NCI-H446 treated with DMSO at 0.1 percent for 48 hours (cell line): ENCODE measurements around the gene ARMC9.
"Not testable (repeated sequence)": the region's sequence is repeated elsewhere in the genome, so short reads cannot be mapped to it uniquely, and the experiment has no call there.

Experiments
- DNase-seq: peaks from one replicate; lab custom pipeline; 2025; lab: John Stamatoyannopoulos, UW

ARMC9 gene

GRCh38 chr2:231342061-231342711 lies 143.8 kb downstream of the ARMC9 start:
- DNase-seq: no peak

DNA sequence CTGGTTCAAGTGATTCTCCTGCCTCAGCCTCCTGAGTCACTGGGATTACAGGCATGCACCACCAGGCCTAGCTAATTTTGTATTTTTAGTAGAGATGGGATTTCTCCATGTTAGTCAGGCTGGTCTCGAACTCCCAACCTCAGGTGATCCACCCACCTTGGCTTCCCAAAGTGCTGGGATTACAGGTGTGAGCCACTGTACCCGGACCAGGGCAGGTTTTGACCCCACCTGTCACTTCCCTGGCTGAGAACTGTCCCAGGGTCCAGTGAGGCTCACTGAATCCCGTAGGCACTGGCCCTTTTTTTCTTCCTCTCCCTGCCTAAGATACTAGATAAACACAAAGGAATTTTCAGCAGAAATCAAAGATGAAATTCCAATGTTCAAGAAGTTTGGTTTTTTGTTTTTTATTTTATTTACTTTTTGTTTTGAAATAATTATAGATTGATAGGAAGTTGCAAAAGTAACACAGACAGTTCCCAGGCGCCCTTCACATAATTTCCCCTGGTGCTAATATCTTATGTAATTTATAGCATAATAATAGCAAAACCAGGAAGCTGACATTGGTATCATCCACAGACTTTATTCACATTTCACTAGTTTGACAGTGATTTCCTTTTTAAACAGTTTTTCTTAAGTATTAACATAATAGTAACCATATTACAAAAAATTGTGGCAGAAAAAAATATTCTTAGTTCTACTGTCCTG lies 144.7 kb downstream of the ARMC9 start:
- DNase-seq: no peak

GRCh38 chr2:231343988-231344387 lies 145.6 kb downstream of the ARMC9 start:
- no peak for DNase-seq

GRCh38 chr2:231344851-231345250 lies 146.4 kb downstream of the ARMC9 start:
- DNase-seq: no peak

DNA sequence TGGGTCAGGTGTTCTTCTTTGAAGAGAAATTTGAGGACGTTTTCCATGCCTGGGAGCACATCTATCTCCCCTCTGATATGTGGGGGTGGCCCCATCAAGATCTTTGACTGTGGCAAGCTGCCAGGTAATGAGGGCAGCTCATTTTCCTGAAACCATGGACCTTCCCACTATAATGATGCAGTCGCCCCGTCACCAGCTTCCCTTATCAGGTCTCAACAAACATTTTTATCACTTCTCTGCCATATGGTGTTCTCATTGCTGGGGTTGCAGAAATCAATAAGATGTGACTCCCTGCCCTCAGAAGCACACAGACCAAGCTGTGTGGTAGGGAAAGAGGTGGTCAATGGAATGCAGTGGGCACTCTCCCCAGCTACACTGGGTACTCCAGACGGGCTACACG lies 148.7 kb downstream of the ARMC9 start:
- no peak for DNase-seq

DNA sequence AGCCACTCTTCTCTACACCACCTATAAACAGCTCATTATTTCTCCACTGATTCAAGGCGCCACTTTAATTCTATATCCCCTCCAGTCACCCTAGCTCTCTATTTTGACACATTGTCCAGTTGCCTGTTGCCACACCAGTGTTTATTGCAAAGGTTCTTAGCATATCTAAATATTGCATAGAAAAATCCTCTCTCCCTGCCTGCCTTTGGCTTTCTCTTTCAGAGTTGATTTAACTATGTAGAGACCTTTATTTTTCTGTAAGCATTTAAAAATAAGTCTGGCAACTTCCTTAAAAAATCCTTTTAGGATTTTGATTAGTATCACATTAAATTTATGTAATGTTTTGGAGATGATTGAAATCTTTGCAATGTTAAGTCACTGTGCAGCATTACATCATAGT lies 149.2 kb downstream of the ARMC9 start:
- DNase-seq: no peak

DNA sequence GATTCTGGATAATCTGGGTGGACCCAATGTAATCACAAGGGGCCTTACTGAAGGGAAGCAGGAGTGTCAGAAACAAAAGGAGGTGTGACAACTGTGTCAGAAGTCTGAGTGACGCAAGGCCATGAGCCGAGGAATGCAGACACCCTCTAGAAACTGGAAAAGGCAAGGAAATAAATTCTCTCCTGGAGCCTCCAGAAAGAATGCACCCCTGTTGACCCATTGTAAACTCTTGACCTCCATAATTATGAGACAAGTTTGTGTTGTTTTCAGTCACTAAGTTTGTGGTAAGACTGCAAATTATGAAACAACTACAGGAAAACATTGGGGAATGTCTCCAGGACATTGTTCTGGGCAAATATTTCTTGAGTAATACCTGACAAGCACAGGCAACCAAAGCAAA lies 149.7 kb downstream of the ARMC9 start:
- DNase-seq: no peak

GRCh38 chr2:231348704-231349373 lies 150.4 kb downstream of the ARMC9 start:
- DNase-seq: no peak

DNA sequence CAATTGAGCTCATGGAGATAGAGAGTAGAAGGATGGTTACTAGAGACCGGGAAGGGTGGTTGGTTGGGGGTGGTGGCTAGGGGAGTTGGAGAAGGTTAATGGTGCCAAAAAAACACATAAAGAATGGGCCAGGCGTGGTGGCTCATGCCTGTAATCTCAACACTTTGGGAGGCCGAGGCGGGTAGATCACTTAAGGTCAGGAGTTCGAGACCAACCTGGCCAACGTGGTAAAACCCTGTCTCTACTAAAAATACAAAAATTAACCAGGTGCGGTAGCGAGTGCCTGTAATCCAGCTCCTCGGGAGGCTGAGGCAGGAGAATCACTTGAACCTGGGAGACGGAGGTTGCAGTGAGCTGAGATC lies 150.9 kb downstream of the ARMC9 start:
- DNase-seq: not testable (repeated sequence)

DNA sequence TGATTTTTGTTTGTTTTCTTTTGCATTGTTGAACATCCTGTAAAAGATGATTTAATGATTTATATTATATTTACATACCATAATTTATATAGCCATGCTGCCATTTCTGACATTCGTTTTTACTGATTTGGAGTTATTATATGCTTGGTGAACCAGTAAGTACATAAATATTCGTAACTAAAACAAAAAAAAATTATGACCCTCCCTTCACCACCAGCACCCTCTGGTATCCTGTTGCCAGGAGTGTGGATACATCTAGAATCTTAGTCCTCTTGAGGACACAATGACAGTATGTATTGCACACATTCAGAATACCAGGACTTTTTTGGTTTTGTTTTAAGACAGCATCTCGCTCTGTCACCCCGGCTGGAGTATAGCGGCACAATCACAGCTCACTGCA lies 153.2 kb downstream of the ARMC9 start:
- DNase-seq: no peak

DNA sequence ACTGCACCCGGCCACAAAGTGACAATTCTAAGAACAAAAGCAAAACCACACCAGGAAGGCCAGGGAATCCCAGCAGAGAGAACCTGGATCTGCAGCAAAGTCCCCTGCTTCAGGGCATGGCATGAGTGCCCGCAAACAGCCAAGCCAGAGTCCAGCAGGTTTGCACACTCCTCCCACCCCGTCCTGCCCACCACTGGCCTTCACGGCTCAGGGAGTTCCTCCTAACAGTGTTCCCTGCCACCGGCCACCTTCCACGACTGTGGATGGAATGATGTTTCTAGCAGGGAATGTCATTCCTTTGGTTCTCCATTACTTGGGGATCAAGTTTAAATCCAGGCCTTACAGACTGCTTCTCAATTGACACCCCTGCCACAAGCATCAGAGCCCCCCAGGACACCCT lies 155.0 kb downstream of the ARMC9 start:
- DNase-seq: no peak

DNA sequence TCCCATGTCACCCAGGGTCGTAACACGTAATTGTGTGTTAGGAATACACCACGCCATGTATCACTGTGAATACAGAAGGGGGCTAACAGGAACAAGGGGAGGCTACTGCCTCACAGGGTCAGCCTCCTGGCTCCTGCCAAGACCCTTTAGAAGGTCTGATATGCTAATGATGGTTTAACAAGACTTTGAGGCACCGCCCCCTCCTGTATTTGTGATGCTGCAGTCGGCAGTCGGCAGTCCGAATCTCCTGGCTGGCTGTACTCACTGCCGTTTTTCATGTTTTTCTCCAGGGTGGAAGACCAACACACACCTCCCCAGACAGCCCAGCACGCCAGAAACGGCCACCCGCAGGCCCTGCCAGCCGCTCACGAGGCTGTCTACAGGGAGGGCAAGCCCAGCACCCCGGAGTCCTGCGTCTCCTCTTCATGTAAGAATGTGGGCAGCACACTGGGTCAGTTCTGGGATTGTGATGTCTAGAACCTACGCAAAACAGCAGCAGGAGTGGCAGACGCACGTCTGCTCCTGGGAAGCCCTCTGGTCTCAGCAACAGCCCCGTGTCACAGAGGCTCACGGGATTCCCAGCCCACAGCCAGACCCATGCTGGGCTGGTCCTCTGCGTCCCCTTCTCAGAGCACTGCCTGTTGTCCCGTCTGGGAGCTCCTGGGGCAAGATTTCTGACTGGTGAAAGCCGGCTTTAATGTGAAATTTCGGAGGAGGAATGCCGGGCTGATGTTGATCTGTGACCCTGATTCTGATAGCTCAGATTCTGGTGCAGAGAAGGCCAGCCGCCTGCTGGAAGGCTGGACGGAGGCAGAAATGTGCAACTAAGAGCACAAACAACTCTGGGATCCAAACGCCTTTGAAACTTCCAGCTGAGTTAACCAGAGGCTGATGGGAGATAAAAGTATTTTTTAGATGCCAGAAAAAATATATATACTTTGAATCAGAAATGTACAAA lies 157.4 kb downstream of the ARMC9 start:
- no peak for DNase-seq

GRCh38 chr2:231356466-231356844 lies 158.0 kb downstream of the ARMC9 start:
- no peak for DNase-seq

GRCh38 chr2:231357048-231357447 lies 158.6 kb downstream of the ARMC9 start:
- no peak for DNase-seq

DNA sequence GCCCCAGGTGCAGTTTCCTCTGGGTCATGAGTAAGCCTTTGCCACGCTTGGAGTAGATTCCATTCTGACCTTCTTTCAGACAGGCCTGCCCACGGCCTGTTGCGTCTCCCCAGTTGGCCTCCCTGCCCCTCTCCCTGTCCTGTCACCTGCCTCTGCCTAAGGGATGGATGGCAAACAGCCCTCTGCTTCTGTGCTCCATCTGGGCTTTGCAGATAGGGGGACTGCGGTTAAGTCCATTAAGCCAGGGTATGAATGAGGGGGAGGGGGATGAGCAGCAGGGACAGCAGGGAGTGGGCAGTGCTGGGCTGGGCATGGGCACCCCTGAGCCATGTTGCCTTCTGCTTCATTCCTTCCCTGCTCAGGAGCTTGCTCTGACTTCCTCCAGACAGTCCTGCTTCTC lies 159.5 kb downstream of the ARMC9 start:
- DNase-seq: no peak

DNA sequence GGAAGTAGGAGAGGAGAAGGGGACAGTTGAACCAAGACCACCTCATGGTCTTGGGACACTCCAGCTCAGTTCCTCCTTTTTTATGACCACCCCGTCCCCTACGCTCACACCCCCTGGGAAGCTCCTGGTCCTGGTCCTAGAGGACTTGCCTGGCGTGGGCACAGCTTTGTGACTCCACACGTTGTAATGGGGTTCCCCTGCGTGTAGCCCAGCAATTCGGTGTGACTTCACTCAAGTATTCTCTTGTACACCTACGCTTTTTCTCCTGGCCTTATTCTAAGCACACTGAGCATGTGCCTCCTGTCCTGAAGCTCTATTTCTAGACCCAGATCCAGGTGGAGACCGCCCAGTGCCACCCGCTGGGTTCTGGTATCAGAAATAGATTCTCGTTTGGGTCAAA lies 161.0 kb downstream of the ARMC9 start:
- no peak for DNase-seq

DNA sequence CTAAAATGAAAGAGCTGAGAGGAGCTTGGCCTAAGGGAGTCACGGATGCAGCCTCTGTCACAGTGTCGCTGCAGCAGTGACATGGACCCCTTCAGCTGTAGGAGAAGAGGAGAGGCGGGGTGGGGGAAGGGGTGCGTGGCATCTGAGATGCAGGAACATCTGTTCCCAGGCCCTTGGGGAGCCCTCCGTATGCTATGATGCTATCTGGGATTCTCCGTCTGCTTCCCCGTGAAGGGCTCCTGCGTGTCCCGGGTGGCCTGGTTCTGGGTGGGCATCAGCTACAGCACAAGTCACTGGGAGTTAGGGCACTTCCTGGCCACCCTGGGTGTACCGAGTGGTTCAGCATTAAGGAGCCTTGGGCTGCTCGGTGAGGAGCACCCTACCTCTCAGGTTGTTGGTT lies 161.5 kb downstream of the ARMC9 start:
- DNase-seq: no peak

DNA sequence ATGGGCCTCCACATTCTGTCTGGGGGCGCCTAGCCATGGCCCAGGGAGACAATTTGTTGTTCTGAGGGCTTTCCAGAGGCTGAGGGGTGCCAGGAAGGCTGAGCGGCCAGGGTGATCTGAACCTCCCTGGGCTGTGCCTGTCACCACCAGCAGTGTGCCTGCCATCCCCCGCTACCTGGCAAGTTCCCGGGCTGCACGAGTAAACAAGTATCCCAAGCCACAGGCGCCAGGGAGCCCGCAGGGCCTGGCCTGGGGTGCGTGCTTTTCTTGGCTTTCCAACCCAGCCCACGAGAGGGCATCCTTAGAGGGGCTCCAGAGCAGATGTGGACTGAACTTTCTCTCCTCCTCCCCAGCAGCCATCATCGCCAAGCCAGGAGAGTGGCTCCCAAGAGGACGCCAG lies 162.0 kb downstream of the ARMC9 start:
- no peak for DNase-seq

GRCh38 chr2:231360881-231361371 lies 162.5 kb downstream of the ARMC9 start:
- no peak for DNase-seq

DNA sequence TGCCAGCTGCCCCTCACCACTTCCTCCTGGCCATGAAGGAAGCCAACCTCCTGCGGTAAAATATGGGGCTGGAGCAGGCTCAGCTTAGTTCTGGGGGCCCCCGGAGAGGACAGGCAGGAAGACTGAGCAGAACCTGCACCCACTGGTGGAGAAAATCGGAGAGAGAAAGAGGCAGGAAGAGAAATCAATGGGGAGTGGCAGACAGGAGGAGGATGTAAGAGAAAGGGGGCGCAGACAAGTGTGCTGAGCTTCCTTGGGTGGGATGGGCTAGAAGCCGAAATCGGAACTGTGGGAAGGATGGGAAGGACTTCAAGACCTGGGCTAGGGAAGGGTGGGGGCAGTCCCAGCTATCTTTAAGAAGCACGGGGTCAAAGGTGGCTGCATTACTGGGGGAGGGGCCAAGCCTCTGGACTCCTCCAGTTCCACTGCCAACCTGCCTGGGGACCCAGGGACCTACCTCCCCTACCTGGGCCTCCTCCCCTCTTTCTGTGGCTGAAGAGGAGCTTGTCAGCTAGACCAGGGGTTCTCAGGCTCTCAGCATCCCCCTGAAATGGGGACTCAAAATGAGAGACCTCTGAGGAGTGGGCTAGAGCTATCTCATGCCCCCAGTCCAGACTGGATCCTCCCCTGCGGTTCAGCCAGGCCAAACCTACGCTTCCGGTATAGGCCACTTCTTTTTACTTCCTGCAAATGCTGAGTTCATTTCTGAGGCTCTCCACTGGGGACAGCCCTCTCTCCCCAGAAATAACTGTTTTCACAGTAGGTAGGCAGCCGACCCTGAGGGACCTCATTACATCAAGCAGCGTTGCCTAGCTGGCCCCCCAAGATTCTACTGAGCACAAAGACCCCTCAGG lies 163.5 kb downstream of the ARMC9 start:
- no peak for DNase-seq

DNA sequence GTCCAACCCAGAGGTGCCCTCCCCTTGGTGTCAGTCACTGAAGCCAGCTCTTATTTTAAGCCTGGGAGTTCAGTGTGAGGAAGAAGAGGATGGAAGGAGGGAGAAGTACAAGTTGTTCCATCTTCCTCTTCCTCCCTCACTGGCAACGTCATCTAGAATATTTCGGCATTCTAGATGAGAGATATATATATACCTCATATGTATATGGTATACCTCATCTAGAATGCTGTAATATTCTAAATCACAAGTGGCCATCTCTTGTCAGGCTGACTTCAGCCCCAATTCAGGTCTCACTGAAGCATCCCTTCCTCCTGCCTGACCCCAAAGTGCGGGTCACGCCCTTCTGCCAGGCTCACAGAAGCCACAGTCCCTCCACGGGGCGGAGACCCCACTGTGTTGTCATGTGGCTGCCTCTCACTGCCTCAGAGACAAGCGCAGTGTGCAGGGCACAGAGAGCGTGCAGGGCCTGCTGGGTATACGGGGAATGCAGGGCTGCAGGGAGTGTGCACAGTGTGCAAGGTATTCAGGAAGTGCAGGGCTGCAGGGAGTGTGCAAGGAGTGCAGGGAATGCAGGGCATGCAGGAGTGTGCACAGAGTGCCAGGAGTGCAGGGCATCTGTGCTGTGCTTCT lies 164.2 kb downstream of the ARMC9 start:
- DNase-seq: no peak
